HepG2 (cell line): Measurements from ENCODE around the gene IGF2BP3. TPM values are rescaled to one million over a fixed set of nuclear protein-coding genes. Genes with fewer than 3 reads are reported as not detected.

Source experiments
- CAMTA2 ChIP-seq: sonication (generic); formaldehyde crosslinking; IDR thresholded peaks from 2 replicates; pipeline ENCODE4 v1.4.0; 2020; ENCODE audit warnings: mild to moderate bottlenecking, missing genetic modification reagents, borderline replicate concordance
- EED ChIP-seq: sonication (generic); formaldehyde crosslinking; IDR thresholded peaks from 2 replicates; pipeline ENCODE4 v1.5.0; 2020; ENCODE audit warnings: mild to moderate bottlenecking, missing genetic modification reagents
- FOXJ3 ChIP-seq: sonication (generic); formaldehyde crosslinking; IDR thresholded peaks from 2 replicates; pipeline ENCODE4 v1.4.0; 2020; ENCODE audit warnings: missing genetic modification reagents, mild to moderate bottlenecking, borderline replicate concordance
- FOXM1 ChIP-seq: sonication (generic); formaldehyde crosslinking; IDR thresholded peaks from 2 replicates; pipeline ENCODE4 v1.5.0; 2020; ENCODE audit warnings: missing genetic modification reagents
- IKZF1 ChIP-seq: fragments of 450-650 bp; IDR thresholded peaks from 2 replicates; pipeline ENCODE4 v1.7.1; 2016
- KAT2B ChIP-seq: fragments of 150-350 bp; IDR thresholded peaks from 2 replicates; pipeline ENCODE4 v1.6.1; 2014; ENCODE audit warnings: low read depth, low read length, borderline replicate concordance
- KDM6A ChIP-seq: IDR thresholded peaks from 2 replicates; pipeline ENCODE4 v1.6.1; 2016; ENCODE audit warnings: low read depth
- LCORL ChIP-seq, 2 experiments: fragments of 450-650 bp in 1 of 2; sonication (generic) in 1 of 2; formaldehyde crosslinking in 1 of 2; IDR thresholded peaks; 2 replicates each; pipeline versions ENCODE4 v1.5.0 to v1.6.1; 2017 to 2020; ENCODE audit warnings: antibody characterized with exemption in 1 of 2, missing genetic modification reagents in 1 of 2
- MBNL3 ChIP-seq: fragments of 250-450 bp; sonication (Bioruptor Pico); conservative IDR thresholded peaks from 2 replicates; pipeline ENCODE4 v1.8.0; 2022; ENCODE audit warnings: mild to moderate bottlenecking, inconsistent platforms
- MED13 ChIP-seq: sonication (generic); formaldehyde crosslinking; IDR thresholded peaks from 2 replicates; pipeline ENCODE4 v1.5.0; 2020; ENCODE audit warnings: missing genetic modification reagents
- RBFOX2 ChIP-seq: fragments of 200-400 bp; formaldehyde crosslinking; IDR thresholded peaks from 2 replicates; pipeline ENCODE4 v1.6.1; 2017; ENCODE audit warnings: low read depth, mild to moderate bottlenecking, low read length
- ZNF30 ChIP-seq: sonication (generic); formaldehyde crosslinking; IDR thresholded peaks from 2 replicates; pipeline ENCODE4 v1.5.0; 2020; ENCODE audit warnings: mild to moderate bottlenecking, missing genetic modification reagents
- ZNF496 ChIP-seq: sonication (generic); formaldehyde crosslinking; IDR thresholded peaks from 2 replicates; pipeline ENCODE4 v1.8.1; 2023; ENCODE audit warnings: mild to moderate bottlenecking, moderate library complexity, missing genetic modification reagents; ENCODE audit not compliant: insufficient replicate concordance
- ZNF564 ChIP-seq: sonication (generic); formaldehyde crosslinking; IDR thresholded peaks from 2 replicates; pipeline ENCODE4 v1.8.1; 2023; ENCODE audit warnings: mild to moderate bottlenecking, missing genetic modification reagents
- ZNF570 ChIP-seq: sonication (generic); formaldehyde crosslinking; IDR thresholded peaks from 2 replicates; pipeline ENCODE4 v1.4.0; 2020; ENCODE audit warnings: mild to moderate bottlenecking, missing genetic modification reagents, borderline replicate concordance
- ZNF724P ChIP-seq: sonication (generic); formaldehyde crosslinking; IDR thresholded peaks from 2 replicates; pipeline ENCODE4 v1.8.0; 2022; ENCODE audit warnings: missing genetic modification reagents, borderline replicate concordance
- ZNF839 ChIP-seq: sonication (generic); formaldehyde crosslinking; IDR thresholded peaks from 2 replicates; pipeline ENCODE4 v1.4.0; 2020; ENCODE audit warnings: missing genetic modification reagents, mild to moderate bottlenecking, borderline replicate concordance
- polyA plus RNA-seq, 8 experiments: library from polyadenylated mRNA; depleted of rRNA in 3 of 8; stranded (reverse) in 7 of 8; unstranded in 1 of 8; fragments of >200 nt; fragmentation: Illumina TruSeq in 4 of 8; extraction: Trizol in 4 of 8; gene quantifications; 2 replicates each; pipeline versions ENCODE4 v1.2.1 to v1.2.3, GENCODE V29; 2011 to 2016; ENCODE audit warnings: low read depth in 4 of 8, missing spikeins in 1 of 8, mixed read lengths in 1 of 8; ENCODE audit not compliant: insufficient read depth in 1 of 8
- total RNA-seq, 5 experiments: library from RNA; depleted of rRNA; stranded (reverse); fragments of >200 nt; fragmentation: Illumina TruSeq; extraction: Trizol; gene quantifications; 2 replicates each; pipeline ENCODE4 v1.2.3, GENCODE V29; 2016; ENCODE audit warnings: low read depth in 1 of 5
- TF ChIP-seq, protein P1 (sequence below): sonication (generic); formaldehyde crosslinking; IDR thresholded peaks from 2 replicates; pipeline ENCODE4 v1.4.0; 2020; ENCODE audit warnings: missing genetic modification reagents, borderline replicate concordance
- TF ChIP-seq, protein P2 (sequence below): sonication (generic); formaldehyde crosslinking; conservative IDR thresholded peaks from 2 replicates; pipeline ENCODE4 v1.4.0; 2020; ENCODE audit warnings: missing genetic modification reagents
- TF ChIP-seq, protein P3 (sequence below): sonication (generic); formaldehyde crosslinking; IDR thresholded peaks from 2 replicates; pipeline ENCODE4 v1.5.0; 2020; ENCODE audit warnings: missing genetic modification reagents, mild to moderate bottlenecking, borderline replicate concordance
- TF ChIP-seq, protein P4 (sequence below): sonication (generic); formaldehyde crosslinking; IDR thresholded peaks from 2 replicates; pipeline ENCODE4 v1.8.0; 2022; ENCODE audit warnings: mild to moderate bottlenecking, missing genetic modification reagents, borderline replicate concordance
- TF ChIP-seq, protein P5 (sequence below): sonication (generic); formaldehyde crosslinking; IDR thresholded peaks from 2 replicates; pipeline ENCODE4 v1.4.0; 2020; ENCODE audit warnings: mild to moderate bottlenecking, missing genetic modification reagents
- TF ChIP-seq, protein P6 (sequence below): sonication (generic); formaldehyde crosslinking; IDR thresholded peaks from 2 replicates; pipeline ENCODE4 v1.4.0; 2020; ENCODE audit warnings: mild to moderate bottlenecking, missing genetic modification reagents

Gene IGF2BP3
- total and polyA plus RNA-seq, 2 of the 13 experiments (the other 11 are each of a cell fraction or from before 2014, with no cell fraction given): 37.7 to 39.5 TPM

DNA sequence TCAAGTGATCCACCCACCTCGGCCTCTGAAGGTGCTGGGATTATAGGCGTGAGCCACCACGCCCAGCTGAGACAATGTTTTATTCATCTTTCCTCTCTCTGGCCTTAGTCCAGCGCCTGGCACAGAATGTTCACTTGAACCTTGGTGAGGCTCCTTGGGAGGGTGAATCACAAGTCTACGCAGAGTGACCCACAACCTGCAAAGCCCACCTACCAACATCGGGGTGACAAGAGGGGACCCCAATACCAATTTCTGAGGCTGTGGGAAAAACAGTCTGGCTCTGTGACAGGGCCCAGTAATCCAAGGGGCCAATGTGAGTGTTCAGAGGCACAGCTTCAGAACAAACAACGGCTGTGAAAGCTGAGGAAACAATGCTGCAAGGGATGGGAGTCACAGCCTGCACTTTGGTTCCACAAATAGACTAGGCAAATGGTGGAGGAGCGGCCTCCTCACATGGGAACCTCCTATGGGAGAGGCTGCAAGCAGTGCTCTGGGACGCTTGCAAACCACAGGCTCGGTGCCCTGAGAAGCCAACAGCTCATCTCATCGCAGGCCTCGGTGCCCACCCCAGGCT lies 176.7 kb downstream of the IGF2BP3 start (continued):
- TF ChIP-seq, protein P1, sequence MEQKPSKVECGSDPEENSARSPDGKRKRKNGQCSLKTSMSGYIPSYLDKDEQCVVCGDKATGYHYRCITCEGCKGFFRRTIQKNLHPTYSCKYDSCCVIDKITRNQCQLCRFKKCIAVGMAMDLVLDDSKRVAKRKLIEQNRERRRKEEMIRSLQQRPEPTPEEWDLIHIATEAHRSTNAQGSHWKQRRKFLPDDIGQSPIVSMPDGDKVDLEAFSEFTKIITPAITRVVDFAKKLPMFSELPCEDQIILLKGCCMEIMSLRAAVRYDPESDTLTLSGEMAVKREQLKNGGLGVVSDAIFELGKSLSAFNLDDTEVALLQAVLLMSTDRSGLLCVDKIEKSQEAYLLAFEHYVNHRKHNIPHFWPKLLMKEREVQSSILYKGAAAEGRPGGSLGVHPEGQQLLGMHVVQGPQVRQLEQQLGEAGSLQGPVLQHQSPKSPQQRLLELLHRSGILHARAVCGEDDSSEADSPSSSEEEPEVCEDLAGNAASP (CRISPR knock-in tag): peak; percentile 46; the same call in 1 of the 2 replicates
- no peak for TF ChIP-seq IKZF1
- TF ChIP-seq LCORL (IDR thresholded peaks at IDR 0.05): no peak
- peak; percentile 84 for TF ChIP-seq LCORL (CRISPR knock-in tag; IDR thresholded peaks at IDR 0.05)
- no peak for TF ChIP-seq ZNF30 (CRISPR knock-in tag)
- 0 out of 2 replicates have a peak, but pooled peaks have one; percentile 31 for TF ChIP-seq RBFOX2
- TF ChIP-seq MBNL3 (CRISPR knock-in tag): no peak
- TF ChIP-seq, protein P2, sequence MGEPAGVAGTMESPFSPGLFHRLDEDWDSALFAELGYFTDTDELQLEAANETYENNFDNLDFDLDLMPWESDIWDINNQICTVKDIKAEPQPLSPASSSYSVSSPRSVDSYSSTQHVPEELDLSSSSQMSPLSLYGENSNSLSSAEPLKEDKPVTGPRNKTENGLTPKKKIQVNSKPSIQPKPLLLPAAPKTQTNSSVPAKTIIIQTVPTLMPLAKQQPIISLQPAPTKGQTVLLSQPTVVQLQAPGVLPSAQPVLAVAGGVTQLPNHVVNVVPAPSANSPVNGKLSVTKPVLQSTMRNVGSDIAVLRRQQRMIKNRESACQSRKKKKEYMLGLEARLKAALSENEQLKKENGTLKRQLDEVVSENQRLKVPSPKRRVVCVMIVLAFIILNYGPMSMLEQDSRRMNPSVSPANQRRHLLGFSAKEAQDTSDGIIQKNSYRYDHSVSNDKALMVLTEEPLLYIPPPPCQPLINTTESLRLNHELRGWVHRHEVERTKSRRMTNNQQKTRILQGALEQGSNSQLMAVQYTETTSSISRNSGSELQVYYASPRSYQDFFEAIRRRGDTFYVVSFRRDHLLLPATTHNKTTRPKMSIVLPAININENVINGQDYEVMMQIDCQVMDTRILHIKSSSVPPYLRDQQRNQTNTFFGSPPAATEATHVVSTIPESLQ (CRISPR knock-in tag): no peak
- TF ChIP-seq FOXJ3 (CRISPR knock-in tag): peak; percentile 88; the same call in 1 of the 2 replicates
- TF ChIP-seq ZNF564 (CRISPR knock-in tag): peak; percentile 73; the same call in 1 of the 2 replicates
- 0 out of 2 replicates have a peak, but pooled peaks have one; percentile 59 for TF ChIP-seq FOXM1 (CRISPR knock-in tag)
- TF ChIP-seq ZNF839 (CRISPR knock-in tag): no peak
- TF ChIP-seq EED: no peak
- TF ChIP-seq, protein P3, sequence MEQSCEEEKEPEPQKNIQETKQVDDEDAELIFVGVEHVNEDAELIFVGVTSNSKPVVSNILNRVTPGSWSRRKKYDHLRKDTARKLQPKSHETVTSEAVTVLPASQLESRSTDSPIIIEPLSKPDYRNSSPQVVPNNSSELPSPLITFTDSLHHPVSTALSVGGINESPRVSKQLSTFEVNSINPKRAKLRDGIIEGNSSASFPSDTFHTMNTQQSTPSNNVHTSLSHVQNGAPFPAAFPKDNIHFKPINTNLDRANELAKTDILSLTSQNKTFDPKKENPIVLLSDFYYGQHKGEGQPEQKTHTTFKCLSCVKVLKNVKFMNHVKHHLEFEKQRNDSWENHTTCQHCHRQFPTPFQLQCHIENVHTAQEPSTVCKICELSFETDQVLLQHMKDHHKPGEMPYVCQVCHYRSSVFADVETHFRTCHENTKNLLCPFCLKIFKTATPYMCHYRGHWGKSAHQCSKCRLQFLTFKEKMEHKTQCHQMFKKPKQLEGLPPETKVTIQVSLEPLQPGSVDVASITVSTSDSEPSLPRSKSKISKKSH (CRISPR knock-in tag): 0 out of 2 replicates have a peak, but pooled peaks have one; percentile 20
- TF ChIP-seq KDM6A: peak; percentile 91
- TF ChIP-seq, protein P4, sequence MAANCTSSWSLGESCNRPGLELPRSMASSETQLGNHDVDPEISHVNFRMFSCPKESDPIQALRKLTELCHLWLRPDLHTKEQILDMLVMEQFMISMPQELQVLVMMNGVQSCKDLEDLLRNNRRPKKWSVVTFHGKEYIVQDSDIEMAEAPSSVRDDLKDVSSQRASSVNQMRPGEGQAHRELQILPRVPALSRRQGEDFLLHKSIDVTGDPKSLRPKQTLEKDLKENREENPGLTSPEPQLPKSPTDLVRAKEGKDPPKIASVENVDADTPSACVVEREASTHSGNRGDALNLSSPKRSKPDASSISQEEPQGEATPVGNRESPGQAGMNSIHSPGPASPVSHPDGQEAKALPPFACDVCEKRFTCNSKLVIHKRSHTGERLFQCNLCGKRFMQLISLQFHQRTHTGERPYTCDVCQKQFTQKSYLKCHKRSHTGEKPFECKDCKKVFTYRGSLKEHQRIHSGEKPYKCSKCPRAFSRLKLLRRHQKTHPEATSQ: peak; percentile 46; the same call in 1 of the 2 replicates
- TF ChIP-seq ZNF570 (CRISPR knock-in tag): no peak
- TF ChIP-seq, protein P5, sequence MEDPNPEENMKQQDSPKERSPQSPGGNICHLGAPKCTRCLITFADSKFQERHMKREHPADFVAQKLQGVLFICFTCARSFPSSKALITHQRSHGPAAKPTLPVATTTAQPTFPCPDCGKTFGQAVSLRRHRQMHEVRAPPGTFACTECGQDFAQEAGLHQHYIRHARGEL (CRISPR knock-in tag): no peak
- TF ChIP-seq CAMTA2 (CRISPR knock-in tag): no peak
- TF ChIP-seq MED13 (CRISPR knock-in tag): no peak
- TF ChIP-seq ZNF724P: 0 out of 2 replicates have a peak, but pooled peaks have one; percentile 62
- TF ChIP-seq, protein P6, sequence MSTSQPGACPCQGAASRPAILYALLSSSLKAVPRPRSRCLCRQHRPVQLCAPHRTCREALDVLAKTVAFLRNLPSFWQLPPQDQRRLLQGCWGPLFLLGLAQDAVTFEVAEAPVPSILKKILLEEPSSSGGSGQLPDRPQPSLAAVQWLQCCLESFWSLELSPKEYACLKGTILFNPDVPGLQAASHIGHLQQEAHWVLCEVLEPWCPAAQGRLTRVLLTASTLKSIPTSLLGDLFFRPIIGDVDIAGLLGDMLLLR (CRISPR knock-in tag): no peak
- no peak for TF ChIP-seq ZNF496 (CRISPR knock-in tag)
- no peak for TF ChIP-seq KAT2B
